Activated CD8-positive, alpha-beta memory T cell treated with anti-CD3 and anti-CD28 coated beads for 36 hours (primary cell): Measurements from ENCODE around the gene NRDC. TPM values are rescaled to one million over a fixed set of nuclear protein-coding genes. Genes with fewer than 3 reads are reported as not detected.

Experiments
- CTCF ChIA-PET: fragments of 350-600 bp; sonication (Branson Sonifier 250); formaldehyde crosslinking; loops from one replicate; lab custom pipeline; 2021; ENCODE audit warnings: antibody characterized with exemption; lab: Charles Lee
- POLR2A ChIA-PET: fragments of 350-600 bp; sonication (Branson Sonifier 250); formaldehyde crosslinking; loops from one replicate; lab custom pipeline; 2021; ENCODE audit warnings: antibody characterized with exemption; lab: Charles Lee
- total RNA-seq, 2 experiments: library from RNA; stranded (reverse); gene quantifications; one replicate each; pipeline ENCODE4 v1.2.3, GENCODE V29; 2021

The NRDC gene, protein sequence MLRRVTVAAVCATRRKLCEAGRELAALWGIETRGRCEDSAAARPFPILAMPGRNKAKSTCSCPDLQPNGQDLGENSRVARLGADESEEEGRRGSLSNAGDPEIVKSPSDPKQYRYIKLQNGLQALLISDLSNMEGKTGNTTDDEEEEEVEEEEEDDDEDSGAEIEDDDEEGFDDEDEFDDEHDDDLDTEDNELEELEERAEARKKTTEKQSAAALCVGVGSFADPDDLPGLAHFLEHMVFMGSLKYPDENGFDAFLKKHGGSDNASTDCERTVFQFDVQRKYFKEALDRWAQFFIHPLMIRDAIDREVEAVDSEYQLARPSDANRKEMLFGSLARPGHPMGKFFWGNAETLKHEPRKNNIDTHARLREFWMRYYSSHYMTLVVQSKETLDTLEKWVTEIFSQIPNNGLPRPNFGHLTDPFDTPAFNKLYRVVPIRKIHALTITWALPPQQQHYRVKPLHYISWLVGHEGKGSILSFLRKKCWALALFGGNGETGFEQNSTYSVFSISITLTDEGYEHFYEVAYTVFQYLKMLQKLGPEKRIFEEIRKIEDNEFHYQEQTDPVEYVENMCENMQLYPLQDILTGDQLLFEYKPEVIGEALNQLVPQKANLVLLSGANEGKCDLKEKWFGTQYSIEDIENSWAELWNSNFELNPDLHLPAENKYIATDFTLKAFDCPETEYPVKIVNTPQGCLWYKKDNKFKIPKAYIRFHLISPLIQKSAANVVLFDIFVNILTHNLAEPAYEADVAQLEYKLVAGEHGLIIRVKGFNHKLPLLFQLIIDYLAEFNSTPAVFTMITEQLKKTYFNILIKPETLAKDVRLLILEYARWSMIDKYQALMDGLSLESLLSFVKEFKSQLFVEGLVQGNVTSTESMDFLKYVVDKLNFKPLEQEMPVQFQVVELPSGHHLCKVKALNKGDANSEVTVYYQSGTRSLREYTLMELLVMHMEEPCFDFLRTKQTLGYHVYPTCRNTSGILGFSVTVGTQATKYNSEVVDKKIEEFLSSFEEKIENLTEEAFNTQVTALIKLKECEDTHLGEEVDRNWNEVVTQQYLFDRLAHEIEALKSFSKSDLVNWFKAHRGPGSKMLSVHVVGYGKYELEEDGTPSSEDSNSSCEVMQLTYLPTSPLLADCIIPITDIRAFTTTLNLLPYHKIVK
- 100 to 1,000 TPM; 118 to 128 TPM for total RNA-seq

GRCh38 chr1:51878616-51879336 is at the start of gene NRDC:
NRDC (minus strand) TSS chr1:51878727; CDS start chr1:51878615, 112 bp downstream.
- ChIA-PET POLR2A (interaction anchor here (0.7 kb wide), 1 partner anchor 9 kb away, joined by 3 read pairs; no protein-coding TSS in a partner anchor), CTCF (interaction anchor here (0.7 to 1.5 kb wide), 2 partner anchors 18 to 418 kb away, joined by 3 to 7 read pairs; no protein-coding TSS in a partner anchor)

DNA sequence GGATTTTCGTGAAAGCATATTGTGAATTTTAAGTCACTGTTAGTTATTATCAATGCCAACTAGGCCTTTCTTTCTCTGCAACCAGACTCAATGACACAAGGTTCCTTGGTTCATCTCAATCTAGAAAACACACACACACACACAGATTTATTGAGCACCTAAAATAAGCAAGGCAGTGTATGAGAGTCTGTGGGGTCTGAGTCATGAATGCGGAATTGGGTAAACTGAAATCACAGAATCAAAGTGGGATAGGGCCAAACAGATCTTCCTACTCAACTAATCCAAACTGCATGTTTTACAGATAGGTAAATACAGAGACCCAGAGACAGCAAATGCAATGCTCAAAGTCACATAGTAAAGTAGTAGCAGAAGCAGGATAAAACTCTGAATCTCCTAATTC is 48.5 kb upstream of the NRDC start:
- POLR2A ChIA-PET, result no interaction called here
- CTCF ChIA-PET, result no interaction called here

- CTCF ChIA-PET, result no interaction called here
- POLR2A ChIA-PET, result no interaction called here
Measured at GRCh38 chr1:51926171-51926812, 47.8 kb upstream of the NRDC start.

GRCh38 chr1:51924455-51924854 is 45.9 kb upstream of the NRDC start:
- POLR2A ChIA-PET, result no interaction called here
- CTCF ChIA-PET, result interaction anchor here (0.8 to 1.0 kb wide), 2 partner anchors 26 to 28 kb away, joined by 3 to 4 read pairs; no protein-coding TSS in a partner anchor

GRCh38 chr1:51922040-51922439 is 43.5 kb upstream of the NRDC start:
- ChIA-PET CTCF (no interaction called here), POLR2A (no interaction called here)

- ChIA-PET CTCF (no interaction called here), POLR2A (no interaction called here)
Measured at GRCh38 chr1:51920130-51920529, 41.6 kb upstream of the NRDC start.

DNA sequence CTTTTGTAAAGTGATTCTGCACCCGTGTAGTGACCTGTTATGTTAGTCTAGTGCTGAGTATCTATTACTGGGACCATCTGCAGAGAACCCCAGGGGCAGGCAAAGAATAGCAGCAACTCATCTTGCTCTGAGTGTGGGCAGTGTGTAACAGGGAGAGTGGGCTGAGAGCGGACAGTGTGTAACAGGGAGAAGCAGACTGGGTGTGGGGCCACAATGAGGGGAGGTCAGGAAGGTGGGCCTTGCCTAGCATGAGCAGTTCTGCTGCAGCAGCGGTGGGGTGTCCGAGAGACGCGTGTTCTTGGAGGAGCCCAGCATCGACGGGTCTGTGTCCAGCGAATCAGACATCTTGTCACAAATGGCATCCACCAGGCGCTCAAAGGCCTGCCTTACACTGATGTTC is 41.2 kb upstream of the NRDC start:
- ChIA-PET CTCF (no interaction called here), POLR2A (no interaction called here)

GRCh38 chr1:51916587-51917405 is 38.3 kb upstream of the NRDC start:
- CTCF ChIA-PET, result no interaction called here

DNA sequence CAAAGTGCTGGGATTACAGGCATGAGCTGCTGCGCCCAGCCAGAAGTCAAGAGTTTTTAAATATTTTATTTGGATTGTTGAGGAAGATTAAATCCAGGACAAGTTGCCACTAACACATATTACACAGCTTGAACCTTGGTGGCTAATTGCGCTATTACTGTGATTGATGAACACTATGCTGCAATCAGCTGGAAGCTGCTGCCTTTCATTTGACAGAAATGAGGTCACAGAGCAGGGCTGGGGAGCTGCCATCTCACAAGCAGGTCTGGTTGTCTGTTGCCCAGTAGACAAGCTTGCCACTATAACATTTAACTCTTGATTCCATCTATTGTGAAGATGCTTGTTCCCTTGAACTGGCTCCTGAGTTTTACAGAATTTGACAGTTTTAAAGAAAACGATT is 37.4 kb upstream of the NRDC start:
- CTCF ChIA-PET, result no interaction called here
- POLR2A ChIA-PET, result no interaction called here

More at GRCh38 chr1:51916587-51917405, 38.3 kb upstream of the NRDC start:
- POLR2A ChIA-PET, result no interaction called here

- ChIA-PET POLR2A (no interaction called here), CTCF (no interaction called here)
Measured at GRCh38 chr1:51912881-51913280, 34.4 kb upstream of the NRDC start.

GRCh38 chr1:51910221-51911000 is 31.9 kb upstream of the NRDC start:
- ChIA-PET POLR2A (interaction anchor here (0.6 kb wide), 1 partner anchor 39 kb away, joined by 12 read pairs; no protein-coding TSS in a partner anchor), CTCF (no interaction called here)

DNA sequence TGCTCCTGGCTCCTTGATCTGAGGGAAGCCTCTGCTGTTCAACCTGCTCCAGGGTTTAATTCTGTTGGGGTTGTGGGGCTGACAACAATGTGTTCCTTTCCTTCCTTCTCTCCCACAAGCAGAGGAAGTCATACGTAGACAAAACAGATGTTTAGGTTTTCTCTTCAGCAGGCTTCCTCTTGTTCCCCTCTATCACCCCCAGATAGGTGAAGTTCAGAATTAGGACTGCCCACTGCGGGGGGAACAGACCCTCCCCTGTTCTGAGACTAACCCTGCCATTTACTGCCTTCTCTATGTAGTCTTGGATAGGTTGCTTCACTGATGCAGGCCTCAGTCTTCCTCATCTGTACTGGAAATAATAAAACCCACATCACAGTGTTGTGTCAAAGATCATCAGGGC is 30.0 kb upstream of the NRDC start:
- CTCF ChIA-PET, result no interaction called here
- POLR2A ChIA-PET, result no interaction called here

DNA sequence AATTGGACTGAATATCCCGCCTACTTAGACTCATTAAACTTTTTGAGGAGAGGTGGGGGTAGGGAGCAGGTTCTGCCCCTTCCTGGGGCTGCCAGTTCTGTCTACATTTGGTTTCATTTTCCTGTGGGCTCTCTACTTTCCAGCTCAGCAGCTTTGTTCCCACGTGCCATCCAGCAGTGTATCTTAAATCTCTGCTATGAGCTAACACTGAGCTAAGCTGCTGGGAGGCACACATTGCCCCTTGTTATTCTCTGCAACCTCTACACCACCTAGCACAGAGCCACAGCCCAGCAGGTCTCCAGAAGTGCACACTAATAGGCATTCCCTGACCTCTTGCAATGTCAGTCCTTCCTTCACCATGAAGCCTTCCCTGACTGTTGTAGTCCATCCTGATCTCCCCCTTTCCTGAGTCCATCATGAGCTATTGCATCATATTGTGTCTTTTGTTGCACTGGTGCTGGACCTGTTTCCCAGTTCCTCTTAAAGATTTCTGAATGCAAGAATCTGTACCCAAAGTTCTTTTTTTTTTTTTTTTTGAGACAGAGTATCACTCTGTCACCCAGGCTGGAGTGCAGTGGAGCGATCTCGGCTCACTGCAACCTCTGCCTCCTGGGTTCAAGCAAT is 28.7 kb upstream of the NRDC start:
- CTCF ChIA-PET, result no interaction called here
- POLR2A ChIA-PET, result interaction anchor here (0.6 kb wide), 1 partner anchor 160 kb away, joined by 4 read pairs; no protein-coding TSS in a partner anchor

- CTCF ChIA-PET, result no interaction called here
- POLR2A ChIA-PET, result interaction anchor here (0.6 kb wide), 1 partner anchor 159 kb away, joined by 4 read pairs; no protein-coding TSS in a partner anchor
Measured at GRCh38 chr1:51906306-51907078, 28.0 kb upstream of the NRDC start.

DNA sequence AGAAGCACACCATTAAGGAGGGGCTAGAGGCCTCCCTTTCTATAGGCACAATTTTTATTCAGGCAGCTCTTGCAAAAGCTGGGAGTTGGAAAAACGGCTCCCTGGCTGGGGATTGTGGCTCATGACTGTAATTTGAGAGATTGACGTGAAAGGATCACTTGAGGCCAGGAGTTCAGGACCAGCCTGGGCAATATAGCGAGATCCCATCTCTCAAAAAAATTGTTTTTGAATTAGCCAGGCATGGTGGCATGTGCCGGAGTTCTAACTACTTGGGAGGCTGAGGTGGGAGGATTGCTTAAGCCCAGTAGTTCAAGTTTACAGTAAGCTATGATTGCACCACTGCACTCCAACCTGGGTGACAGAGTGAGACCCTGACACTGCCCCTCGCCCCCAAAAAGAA is 23.9 kb upstream of the NRDC start:
- POLR2A ChIA-PET, result interaction anchor here (0.7 kb wide), 1 partner anchor 1041 kb away, joined by 3 read pairs; no protein-coding TSS in a partner anchor
- CTCF ChIA-PET, result interaction anchor here (0.9 kb wide), 1 partner anchor 35 kb away, joined by 3 read pairs; no protein-coding TSS in a partner anchor
